ENCODE results near the gene TPRG1.

DNA sequence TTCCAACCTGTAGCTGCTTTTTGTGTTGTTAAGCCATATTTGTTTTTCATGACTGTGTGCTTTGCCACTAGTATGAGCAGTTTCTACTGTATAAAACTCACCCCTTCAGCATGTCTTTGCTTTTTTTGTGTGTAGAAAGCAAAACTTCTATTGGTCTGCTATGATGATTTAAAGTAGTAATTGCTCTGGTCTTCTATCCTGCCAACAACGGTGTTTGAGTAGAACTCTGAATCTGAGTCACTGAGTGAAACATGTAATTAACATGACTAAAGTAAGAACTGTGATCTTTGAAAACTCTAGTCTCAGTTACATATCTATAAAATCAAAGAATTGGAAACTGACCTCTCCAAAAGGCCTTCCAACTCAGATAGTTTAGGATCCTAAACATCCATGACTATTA, 133.6 kb downstream of the TPRG1 start:
- TF ChIP-seq POLR2AphosphoS5 (IDR thresholded peaks at IDR 0.05; ENCODE audit: low read depth, low read length) = no peak
- no peak for TF ChIP-seq KDM5A (IDR thresholded peaks at IDR 0.05; ENCODE audit: low read length)
- TF ChIP-seq BACH1 (IDR thresholded peaks at IDR 0.05; ENCODE audit: low read length) = no peak
- TF ChIP-seq, protein P1, sequence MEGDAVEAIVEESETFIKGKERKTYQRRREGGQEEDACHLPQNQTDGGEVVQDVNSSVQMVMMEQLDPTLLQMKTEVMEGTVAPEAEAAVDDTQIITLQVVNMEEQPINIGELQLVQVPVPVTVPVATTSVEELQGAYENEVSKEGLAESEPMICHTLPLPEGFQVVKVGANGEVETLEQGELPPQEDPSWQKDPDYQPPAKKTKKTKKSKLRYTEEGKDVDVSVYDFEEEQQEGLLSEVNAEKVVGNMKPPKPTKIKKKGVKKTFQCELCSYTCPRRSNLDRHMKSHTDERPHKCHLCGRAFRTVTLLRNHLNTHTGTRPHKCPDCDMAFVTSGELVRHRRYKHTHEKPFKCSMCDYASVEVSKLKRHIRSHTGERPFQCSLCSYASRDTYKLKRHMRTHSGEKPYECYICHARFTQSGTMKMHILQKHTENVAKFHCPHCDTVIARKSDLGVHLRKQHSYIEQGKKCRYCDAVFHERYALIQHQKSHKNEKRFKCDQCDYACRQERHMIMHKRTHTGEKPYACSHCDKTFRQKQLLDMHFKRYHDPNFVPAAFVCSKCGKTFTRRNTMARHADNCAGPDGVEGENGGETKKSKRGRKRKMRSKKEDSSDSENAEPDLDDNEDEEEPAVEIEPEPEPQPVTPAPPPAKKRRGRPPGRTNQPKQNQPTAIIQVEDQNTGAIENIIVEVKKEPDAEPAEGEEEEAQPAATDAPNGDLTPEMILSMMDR (IDR thresholded peaks at IDR 0.05; ENCODE audit: control extremely low read depth in 1 of 3, insufficient read depth in 1 of 3, low read depth in 1 of 3, low read length in 3 of 3) = no peak
- no peak for TF ChIP-seq SP1 (IDR thresholded peaks at IDR 0.05; ENCODE audit: low read depth, low read length)
- no peak for TF ChIP-seq EP300 (IDR thresholded peaks at IDR 0.05; ENCODE audit: borderline replicate concordance in 1 of 2, low read depth in 2 of 2, low read length in 2 of 2)
- TF ChIP-seq YY1 (IDR thresholded peaks at IDR 0.05; ENCODE audit: low read depth, low read length) = no peak
- no peak for TF ChIP-seq JUND (IDR thresholded peaks at IDR 0.05; ENCODE audit: low read length)
- no peak for TF ChIP-seq MAFK (IDR thresholded peaks at IDR 0.05; ENCODE audit: low read depth, low read length)
- TF ChIP-seq CHD1 (IDR thresholded peaks at IDR 0.05; ENCODE audit: low read depth, low read length) = no peak
- TF ChIP-seq SIN3A (conservative IDR thresholded peaks at IDR 0.05 in 1 of 2, IDR thresholded peaks at IDR 0.05 in 1 of 2; ENCODE audit: low read depth in 1 of 2, low read length in 2 of 2) = no peak
- TF ChIP-seq, protein P2, sequence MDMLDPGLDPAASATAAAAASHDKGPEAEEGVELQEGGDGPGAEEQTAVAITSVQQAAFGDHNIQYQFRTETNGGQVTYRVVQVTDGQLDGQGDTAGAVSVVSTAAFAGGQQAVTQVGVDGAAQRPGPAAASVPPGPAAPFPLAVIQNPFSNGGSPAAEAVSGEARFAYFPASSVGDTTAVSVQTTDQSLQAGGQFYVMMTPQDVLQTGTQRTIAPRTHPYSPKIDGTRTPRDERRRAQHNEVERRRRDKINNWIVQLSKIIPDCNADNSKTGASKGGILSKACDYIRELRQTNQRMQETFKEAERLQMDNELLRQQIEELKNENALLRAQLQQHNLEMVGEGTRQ (IDR thresholded peaks at IDR 0.05; ENCODE audit: low read length) = no peak
- TF ChIP-seq SIX5 (IDR thresholded peaks at IDR 0.05; ENCODE audit: low read depth, low read length) = no peak

Measured in H1 (cell line).